ENCODE data around the gene CDC42BPG.
A peak's percentile ranks its signal among the peaks of the same experiment; 100 is the strongest.

Gene CDC42BPG

DNA sequence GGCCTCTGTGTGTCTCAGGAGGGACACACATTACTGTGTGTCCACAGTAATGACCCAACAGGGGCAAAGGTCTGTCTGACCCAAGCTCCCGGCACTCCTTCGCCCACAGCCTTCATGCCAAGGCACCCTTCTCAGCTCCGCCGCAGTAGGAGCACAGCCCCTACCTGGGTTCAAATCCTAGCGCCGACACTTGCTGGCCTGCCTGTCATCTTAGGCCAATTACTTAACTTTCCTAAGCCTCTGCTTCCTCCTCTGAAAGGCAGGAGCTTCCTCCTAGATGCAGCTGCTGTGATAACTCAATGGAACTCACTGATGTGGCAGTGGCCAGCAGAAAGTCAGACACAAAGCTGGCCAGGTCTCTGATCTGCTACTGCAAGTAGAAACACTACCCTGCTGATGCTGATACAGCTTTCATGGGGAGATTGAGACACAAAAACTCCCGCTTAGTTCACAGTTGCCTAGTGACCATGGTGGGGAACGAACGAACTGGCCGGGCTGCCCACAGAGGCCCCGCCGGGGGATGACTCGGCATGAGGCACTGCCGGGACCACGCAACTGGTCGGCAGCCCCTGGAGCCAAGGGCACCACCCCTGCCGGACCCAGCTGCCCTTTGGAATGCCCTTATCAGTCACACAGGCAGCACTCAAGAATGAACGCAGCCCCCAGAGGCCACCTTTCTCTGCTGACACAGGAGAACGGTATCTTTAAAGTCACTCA is 25.9 kb upstream of the CDC42BPG start:
- H3K4me2 ChIP-seq: peak overlapping the region; percentile 93 to 100 (median 98)
- H3K27me3 ChIP-seq: no peaks in the 10 kb centered on the region
- peaks cover 0 to 5% (median 0%) of the 10 kb centered on the region in 11 experiments; a peak in 1 of 22 replicates for H3K9me3 ChIP-seq (replicated peaks in 1 of 11)
- peaks cover 66 to 100% (median 85%) of the 10 kb centered on the region in 11 experiments for H4K20me1 ChIP-seq
- peaks cover 41 to 90% (median 69%) of the 10 kb centered on the region in 11 experiments for H3K36me3 ChIP-seq
- TF ChIP-seq Cebpa-rat (IDR thresholded peaks at IDR 0.05): no peak
- peaks cover 98 to 100% (median 100%) of the 10 kb centered on the region in 10 experiments for H3K4me1 ChIP-seq
- H3K9ac ChIP-seq: peak overlapping the region; percentile 60 to 77 (median 67)
- H3K27ac ChIP-seq: peak overlapping the region; percentile 51 to 98 (median 71); a peak in 21 of 22 replicates
- peak overlapping the region; percentile 16 to 60 (median 46) for H3K4me3 ChIP-seq

DNA sequence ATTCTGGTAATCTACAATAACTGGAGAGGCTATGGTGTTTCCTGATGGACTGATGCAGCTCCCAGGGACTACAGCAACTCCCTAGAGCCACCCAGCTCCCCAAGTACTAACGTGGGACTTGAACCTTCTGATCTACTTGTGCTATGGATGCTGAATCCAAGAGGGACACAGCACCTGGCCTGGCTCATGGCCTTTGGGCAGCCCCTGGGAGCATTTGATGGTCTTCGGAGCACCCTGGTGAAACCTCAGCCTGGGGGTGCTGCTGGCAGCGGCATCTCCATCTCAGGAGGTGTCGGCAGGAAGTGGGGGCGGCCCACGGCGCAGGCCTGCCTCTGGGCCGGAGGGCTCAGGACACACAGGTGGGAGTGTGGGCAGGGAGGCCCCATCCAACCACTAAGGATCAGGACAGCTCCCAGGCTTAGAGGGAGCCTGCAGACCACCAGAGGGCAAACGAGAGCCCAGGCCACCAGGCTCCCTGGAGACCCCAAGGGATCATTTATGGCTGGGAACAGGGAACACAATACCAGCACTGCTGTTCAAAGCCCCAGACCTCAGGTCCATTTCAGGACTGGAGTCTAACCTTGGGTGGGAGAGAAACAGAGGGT is 25.2 kb upstream of the CDC42BPG start:
- H3K9ac ChIP-seq: peak overlapping the region; percentile 33 to 77 (median 67)
- peaks cover 37 to 83% (median 65%) of the 10 kb centered on the region in 11 experiments for H3K36me3 ChIP-seq
- H3K4me3 ChIP-seq: peak overlapping the region in 9 of 10 experiments; percentile 40 to 60 (median 49); a peak in 13 of 20 replicates
- H3K27ac ChIP-seq: peak overlapping the region; percentile 12 to 98 (median 71); a peak in 21 of 22 replicates
- no peaks in the 10 kb centered on the region for H3K27me3 ChIP-seq
- no peak for TF ChIP-seq Cebpa-rat (IDR thresholded peaks at IDR 0.05)
- peak overlapping the region; percentile 93 to 100 (median 98) for H3K4me2 ChIP-seq
- H3K4me1 ChIP-seq: peaks cover 98 to 100% (median 100%) of the 10 kb centered on the region in 10 experiments
- H4K20me1 ChIP-seq: peaks cover 59 to 100% (median 85%) of the 10 kb centered on the region in 11 experiments
- peaks cover 0 to 5% (median 0%) of the 10 kb centered on the region in 11 experiments; a peak in 1 of 22 replicates for H3K9me3 ChIP-seq (replicated peaks in 1 of 11)

DNA sequence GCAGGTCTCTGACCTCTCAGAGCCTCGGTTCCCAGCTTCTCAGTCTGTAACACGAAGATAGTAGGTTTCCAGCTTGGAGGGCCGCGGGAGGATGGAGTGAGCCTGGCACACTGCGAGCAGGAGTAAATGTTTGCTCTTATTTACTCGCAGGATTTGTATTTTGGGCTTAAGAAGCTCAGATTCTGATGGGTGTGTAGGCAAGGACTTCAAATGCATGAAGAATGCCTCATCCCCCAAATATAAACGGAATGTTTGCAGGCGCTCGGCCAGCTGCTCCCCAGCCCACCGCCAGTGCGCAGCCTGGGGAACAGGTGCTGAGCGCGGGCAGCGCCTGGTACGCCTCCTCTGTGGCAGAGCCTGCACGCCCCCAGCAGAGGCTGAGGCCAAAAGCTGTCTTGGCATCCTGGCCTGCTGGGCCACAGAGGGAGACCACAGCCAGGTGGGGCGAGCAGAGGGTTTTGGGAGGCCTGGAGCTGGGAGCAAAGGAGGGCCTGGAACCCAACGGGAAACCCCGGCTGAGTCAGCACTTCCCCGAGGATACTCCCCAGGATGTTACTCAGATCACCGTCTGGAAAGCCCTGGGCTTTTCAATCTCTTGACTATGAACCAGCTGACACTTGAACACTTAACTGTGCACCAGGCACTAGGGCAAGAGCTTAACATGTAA is 24.6 kb upstream of the CDC42BPG start:
- Histone ChIP-seq H4K20me1 (peaks cover 54 to 100% (median 85%) of the 10 kb centered on the region in 11 experiments), H3K9ac (peak overlapping the region in 10 of 11 experiments; percentile 60 to 77 (median 69); a peak in 19 of 22 replicates), H3K27me3 (no peaks in the 10 kb centered on the region), H3K36me3 (peaks cover 37 to 77% (median 62%) of the 10 kb centered on the region in 11 experiments), H3K4me2 (peak overlapping the region; percentile 93 to 100 (median 98)), H3K27ac (peak overlapping the region in 10 of 11 experiments; percentile 65 to 98 (median 72); a peak in 19 of 22 replicates), H3K4me1 (peaks cover 98 to 100% (median 100%) of the 10 kb centered on the region in 10 experiments), H3K4me3 (peak overlapping the region in 6 of 10 experiments; percentile 1 to 60 (median 44); a peak in 6 of 20 replicates), H3K9me3 (replicated peaks in 1 of 11) (peaks cover 0 to 5% (median 0%) of the 10 kb centered on the region in 11 experiments; a peak in 1 of 22 replicates)
- no peak for TF ChIP-seq Cebpa-rat (IDR thresholded peaks at IDR 0.05)

DNA sequence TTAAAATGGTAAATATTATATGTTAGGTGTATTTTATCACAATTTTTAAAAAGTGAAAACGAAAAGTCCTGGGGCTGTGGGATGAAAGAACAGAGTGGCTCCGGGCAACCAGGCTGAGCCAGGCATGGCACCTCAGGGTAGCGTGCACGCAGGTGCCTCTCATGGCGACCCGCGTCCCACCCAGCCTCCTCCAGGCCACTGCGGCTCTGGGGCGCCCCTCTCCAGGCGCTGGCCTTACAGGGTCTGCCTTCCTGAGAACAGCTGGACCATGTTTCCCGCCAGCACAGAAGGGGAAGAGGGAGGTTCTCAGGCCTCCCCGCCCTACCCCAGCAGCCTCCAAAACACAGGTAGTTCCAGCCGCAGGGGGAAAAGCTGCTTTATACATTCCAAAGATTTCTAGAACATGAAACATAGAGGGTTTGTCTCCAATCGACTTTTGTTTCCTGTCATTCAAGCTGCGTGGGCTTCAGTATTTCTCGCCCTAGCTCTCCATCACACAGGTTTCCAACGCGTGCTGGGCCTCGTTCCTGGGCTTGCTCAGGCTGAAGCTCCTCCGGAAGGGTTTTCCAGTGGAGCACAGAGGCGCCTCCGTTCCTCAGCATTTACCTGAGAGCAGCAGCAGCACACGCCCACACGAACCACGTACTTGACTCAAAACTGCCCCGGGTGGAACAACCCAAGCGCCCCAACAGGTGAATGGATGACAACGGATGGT is 23.5 kb upstream of the CDC42BPG start:
- peaks cover 98 to 100% (median 100%) of the 10 kb centered on the region in 10 experiments for H3K4me1 ChIP-seq

DNA sequence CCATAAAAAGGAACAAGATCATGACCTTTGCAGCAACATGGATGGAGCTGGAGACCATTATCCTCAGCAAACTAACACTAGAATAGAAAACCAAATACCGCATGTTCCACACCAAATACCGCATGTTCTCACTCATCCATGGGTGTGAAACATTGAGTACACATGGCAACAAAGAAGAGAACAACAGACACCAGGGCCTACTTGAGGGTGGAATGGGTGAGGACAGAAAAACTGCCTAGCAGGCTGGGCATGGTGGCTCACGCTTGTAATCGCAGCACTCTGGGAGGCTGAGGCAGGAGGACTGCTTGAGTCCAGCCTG is 21.7 kb upstream of the CDC42BPG start:
- Histone ChIP-seq H3K9ac (peak overlapping the region in 10 of 11 experiments; percentile 1 to 82 (median 48); a peak in 16 of 22 replicates), H3K36me3 (peaks cover 12 to 57% (median 35%) of the 10 kb centered on the region in 11 experiments; a peak in 21 of 22 replicates), H3K4me1 (peaks cover 98 to 100% (median 100%) of the 10 kb centered on the region in 10 experiments), H3K4me3 (no peak overlapping the region; a peak in 3 of 20 replicates), H4K20me1 (peaks cover 30 to 90% (median 63%) of the 10 kb centered on the region in 11 experiments), H3K4me2 (peak overlapping the region; percentile 93 to 100 (median 98)), H3K9me3 (replicated peaks in 1 of 11) (peaks cover 0 to 5% (median 0%) of the 10 kb centered on the region in 11 experiments; a peak in 1 of 22 replicates), H3K27ac (peak overlapping the region; percentile 10 to 98 (median 93); a peak in 21 of 22 replicates), H3K27me3 (no peaks in the 10 kb centered on the region)
- TF ChIP-seq Cebpa-rat (IDR thresholded peaks at IDR 0.05): no peak

More for the DNA sequence above, 23.5 kb upstream of the CDC42BPG start:
- Histone ChIP-seq H3K36me3 (peaks cover 30 to 75% (median 53%) of the 10 kb centered on the region in 11 experiments), H3K27ac (peak overlapping the region in 8 of 11 experiments; percentile 8 to 98 (median 54); a peak in 14 of 22 replicates), H3K9me3 (replicated peaks in 1 of 11) (peaks cover 0 to 5% (median 0%) of the 10 kb centered on the region in 11 experiments; a peak in 1 of 22 replicates), H3K9ac (peak overlapping the region in 8 of 11 experiments; percentile 17 to 77 (median 44); a peak in 12 of 22 replicates), H4K20me1 (peaks cover 48 to 100% (median 80%) of the 10 kb centered on the region in 11 experiments), H3K27me3 (no peaks in the 10 kb centered on the region), H3K4me3 (no peak overlapping the region), H3K4me2 (peak overlapping the region; percentile 93 to 100 (median 98))
- no peak for TF ChIP-seq Cebpa-rat (IDR thresholded peaks at IDR 0.05)

DNA sequence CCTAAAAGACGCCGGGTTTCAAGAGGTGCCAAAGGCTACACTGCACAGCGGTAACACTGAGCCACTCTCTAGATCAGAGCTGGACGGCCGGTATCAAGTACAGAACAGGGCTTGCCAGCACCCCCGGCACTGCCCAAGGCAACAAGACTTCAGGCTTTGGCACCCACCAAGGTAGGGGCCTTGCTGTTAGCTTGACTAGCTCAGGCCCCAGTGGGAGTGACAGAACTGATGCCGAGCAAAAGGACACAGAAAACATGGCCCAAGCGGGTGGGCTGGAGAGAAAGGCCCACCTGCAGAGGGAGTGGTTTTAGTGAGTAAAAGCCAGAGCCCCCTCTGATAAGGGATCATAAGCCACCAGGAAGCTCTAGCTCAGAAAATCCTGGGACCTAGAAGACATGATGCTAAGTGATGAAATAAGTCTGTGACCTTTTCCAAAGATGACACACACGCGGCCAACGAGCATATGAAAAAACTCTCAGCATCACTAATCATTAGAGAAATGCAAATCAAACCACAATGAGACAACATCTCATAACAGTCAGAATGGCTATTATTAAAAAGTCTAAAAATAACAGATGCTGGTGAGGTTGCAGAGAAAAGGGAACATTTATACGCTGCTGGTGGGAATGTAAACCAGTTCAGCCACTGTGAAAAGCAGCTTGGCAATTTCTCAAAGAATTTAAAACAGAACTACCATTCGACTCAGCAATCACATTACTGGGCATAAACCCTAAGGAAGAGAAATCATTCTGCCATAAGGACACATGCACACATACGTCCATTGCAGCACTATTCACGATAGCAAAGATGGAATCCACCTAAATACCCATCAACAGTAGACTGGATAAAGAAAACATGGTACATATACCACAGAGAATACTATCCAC is 21.1 kb upstream of the CDC42BPG start:
- no peaks in the 10 kb centered on the region for H3K27me3 ChIP-seq
- H3K4me2 ChIP-seq: peak overlapping the region; percentile 93 to 100 (median 98)
- TF ChIP-seq Cebpa-rat (IDR thresholded peaks at IDR 0.05): peak in 1 of 11 experiments; percentile 17; a peak in 1 of 22 replicates
- H3K4me1 ChIP-seq: peaks cover 98 to 100% (median 100%) of the 10 kb centered on the region in 10 experiments
- peak overlapping the region in 9 of 10 experiments; percentile 12 to 53 (median 34); a peak in 16 of 20 replicates for H3K4me3 ChIP-seq
- H3K9ac ChIP-seq: peak overlapping the region; percentile 65 to 86 (median 71)
- H4K20me1 ChIP-seq: peaks cover 24 to 85% (median 57%) of the 10 kb centered on the region in 11 experiments; a peak in 21 of 22 replicates
- peaks cover 10 to 51% (median 29%) of the 10 kb centered on the region in 11 experiments; a peak in 19 of 22 replicates for H3K36me3 ChIP-seq
- peaks cover 0 to 5% (median 0%) of the 10 kb centered on the region in 11 experiments; a peak in 1 of 22 replicates for H3K9me3 ChIP-seq (replicated peaks in 1 of 11)
- H3K27ac ChIP-seq: peak overlapping the region; percentile 71 to 98 (median 93)

Data from BLaER1 treated with 17β-estradiol and CSF1 and Interleukin-3, amounts not matched to agents 10 nM and 100 nM (cell line).